GM21825 (cell line): ENCODE results near the gene UBE2L3.
"Not testable (repeated sequence)": the region's sequence is repeated elsewhere in the genome, so short reads cannot be mapped to it uniquely, and the experiment has no call there.

Experiments used
- ATAC-seq: cut with Tn5 transposase; IDR thresholded peaks from one replicate; pipeline ENCODE4 v1.9.1; 2021; ENCODE audit warnings: mild to moderate bottlenecking, moderate library complexity; ENCODE audit not compliant: unreplicated experiment

The UBE2L3 gene

DNA sequence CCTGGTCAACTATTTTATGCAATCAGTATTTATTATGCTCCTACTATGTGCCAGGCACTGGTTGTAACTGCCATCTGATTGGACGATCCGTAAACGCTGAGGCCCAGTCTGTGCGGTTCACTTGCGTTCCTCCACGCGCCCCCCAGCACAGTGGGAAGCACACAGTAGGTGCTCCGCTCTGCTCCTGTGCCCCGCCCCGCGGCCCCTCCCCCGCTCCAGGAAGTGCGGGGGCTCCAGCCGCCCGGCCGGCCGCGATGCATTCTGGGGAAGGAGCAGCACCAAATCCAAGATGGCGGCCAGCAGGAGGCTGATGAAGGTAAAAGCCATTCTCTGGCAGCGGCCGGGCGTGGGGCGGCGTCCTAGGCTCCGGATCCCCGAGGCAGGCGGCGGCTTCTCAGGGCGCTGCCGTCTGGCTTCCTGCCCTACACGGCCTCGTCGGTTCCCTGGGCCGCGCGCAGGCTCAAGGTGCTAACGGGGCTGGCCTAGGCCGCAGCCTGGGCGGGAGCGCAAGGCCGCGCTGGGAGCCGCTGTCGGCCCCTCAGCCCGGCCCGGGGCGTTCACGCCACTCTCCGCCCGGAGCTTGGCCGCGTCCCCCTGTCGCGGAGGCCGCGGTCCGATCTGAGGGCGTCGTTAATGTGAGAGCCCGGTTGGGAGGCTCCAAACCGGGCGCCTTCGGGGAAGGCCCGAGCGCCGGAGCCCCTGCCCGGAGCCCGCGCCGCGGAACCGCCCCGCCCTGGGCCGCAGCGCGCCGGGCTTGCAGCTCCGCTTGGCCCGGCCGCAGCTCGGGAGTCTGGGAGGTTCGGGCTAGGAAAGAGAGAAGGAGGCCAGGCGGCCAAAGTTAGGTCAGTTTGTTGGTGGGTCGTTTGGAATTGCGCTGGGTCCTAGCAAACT, at the start of gene UBE2L3:
Gene UBE2L3 (plus strand): TSS at position 259 of the 891 bp plus-strand sequence. CDS start 31 bp downstream, at position 290.
- peak; percentile 59 for ATAC-seq

DNA sequence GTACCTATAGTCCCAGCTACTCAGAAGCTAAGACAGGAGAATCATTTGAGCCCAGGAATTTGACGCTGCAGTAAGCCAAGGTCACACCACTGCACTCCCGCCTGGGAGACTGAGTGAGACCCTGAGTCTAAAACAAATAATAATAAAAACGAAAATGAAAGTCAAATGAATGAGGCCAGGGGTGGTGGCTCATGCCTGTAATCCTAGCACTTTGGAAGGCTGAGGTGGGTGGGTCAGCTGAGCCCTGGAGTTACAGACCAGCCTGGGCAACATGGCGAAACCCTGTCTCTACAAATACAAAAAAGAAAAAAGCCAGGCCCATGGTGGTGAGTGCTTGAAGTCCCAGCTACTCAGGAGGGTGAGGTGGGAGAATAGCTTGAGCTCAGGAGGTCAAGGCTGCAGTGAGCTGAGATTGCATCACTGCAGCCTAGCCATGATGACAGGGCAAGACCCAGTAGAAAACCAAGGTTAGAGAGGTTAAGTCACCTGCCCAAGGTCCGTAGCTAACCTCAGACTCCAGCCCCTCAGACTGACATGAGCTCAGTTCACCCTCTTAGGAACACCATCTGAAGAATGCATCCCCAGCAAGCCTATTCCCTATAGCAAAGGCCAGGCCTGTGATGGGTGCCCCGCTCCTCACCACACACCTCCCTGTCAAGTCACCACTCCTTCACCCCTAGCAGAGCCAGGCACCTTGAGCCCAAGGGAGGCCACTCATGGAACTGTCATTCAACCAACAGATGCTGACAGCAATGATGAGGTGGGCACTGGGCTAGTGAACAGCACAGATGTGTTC, 40.6 kb upstream of the UBE2L3 start:
- not testable (repeated sequence) for ATAC-seq

DNA sequence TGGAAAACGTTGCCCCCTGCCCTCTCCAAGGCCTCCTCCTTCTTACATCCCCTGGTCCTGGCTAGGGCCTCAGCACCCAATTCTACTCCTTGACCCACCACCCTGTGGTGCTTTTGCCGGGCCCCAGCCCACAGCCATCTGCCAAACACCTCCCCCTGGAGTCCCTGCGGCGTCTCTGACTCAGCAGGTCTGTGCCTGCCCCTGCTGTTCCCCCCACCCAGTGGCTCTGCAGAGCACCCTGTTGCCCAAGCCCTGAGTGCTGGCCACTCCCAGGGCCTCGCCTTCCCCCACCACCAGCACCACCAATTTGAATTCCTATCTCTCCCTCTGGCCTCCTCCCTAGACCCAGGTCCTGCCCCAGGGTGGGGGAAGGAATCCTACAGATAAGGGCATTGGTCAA, 36.0 kb upstream of the UBE2L3 start:
- not testable (repeated sequence) for ATAC-seq

DNA sequence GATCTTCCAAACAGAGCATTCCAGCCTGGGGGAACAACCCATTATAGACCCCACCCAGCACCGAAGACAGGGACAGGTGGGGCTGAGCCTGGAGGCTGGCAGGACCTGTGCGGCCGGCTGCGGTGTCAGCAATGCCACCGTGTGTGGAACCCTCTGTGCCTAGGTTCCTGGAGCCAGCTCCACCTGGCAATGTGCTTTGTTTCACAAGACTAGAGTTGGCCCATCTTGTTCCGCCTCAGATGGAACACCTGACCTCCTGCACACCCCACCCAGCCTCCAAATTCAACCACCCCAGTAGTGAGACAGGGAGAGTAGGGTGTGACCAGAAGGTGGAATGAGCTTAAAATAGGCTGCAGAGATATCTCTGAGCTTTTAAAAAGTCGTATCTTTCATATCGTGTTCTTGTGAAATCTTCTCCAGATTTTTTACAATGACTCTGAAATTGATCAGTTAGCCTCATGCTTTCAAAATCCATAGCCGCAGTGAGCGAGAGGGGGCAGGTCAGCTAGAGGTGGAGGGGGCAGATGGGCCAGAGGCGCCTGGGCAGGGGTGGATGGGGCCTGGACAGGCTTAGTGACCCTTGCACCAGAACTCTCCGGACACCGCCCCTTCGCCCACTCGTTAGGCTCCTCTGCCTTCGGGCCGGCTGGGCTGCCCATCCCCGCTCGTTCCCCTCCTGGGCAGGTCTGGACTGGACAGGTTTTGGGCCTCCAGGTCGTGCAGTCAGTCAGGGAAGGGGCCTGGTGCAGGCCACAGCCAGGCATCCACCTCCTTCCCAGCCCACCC, 34.5 kb upstream of the UBE2L3 start:
- not testable (repeated sequence) for ATAC-seq

DNA sequence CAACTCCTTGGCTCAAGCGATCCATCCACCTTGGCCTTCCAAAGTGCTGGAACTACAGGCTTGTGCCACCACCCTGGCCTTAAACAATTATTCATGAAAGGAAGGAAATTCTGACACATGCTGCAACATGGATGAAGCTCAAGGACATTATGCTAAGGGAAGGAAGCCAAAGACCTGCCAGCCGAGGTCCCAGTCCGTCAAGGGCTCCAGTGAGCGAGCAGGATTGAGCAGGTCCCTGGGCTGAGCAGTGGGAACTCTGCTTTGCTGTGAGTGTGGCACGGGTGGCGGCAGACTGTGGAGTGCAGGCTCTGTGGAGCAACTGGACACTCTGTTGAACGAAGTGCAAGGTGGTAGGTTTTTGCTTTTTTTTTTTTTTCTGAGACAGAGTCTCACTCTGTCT, 27.7 kb upstream of the UBE2L3 start:
- ATAC-seq = not testable (repeated sequence)

DNA sequence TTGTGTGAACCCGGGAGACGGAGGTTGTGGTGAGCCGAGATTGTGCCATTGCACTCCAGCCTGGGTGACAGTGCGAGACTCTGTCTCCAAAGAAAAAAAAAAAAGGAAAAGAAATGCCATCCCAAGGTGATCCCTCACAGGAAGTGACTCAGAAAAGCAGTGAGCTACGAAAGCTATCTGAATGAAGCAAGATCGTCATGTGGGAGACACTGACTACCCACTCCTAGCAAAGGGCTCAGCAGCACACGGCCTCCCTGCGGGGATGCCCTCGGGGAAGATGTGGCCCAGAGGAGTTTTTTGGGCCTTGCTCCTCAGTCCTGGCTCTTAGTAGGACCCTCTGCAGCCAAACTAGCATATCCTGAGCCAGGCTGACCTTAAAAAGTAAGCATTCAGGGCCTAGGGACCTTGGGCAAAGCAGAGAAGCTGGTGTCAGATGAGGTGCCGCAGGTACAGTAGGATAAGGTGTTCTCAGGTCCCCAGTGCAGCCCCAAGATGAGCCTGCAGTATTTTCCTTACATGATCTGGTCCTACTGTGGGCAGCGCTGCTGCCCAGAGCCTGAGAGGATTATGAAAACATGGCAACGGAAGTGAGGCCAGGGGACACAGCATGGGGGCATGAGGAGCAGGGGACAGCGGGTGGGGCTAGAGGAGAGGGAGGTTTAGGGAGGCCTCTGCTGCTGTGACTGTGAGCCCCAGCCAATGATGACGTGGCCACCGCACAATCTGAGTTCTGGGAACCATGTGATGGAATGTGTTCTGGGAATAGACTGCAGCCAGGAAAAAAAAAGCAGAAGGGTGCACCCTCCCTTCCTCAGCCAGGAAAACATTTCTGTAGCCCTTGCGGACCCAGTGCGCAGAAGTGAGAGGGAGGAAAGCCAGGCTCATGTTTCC, 22.8 kb upstream of the UBE2L3 start:
- ATAC-seq = not testable (repeated sequence)

DNA sequence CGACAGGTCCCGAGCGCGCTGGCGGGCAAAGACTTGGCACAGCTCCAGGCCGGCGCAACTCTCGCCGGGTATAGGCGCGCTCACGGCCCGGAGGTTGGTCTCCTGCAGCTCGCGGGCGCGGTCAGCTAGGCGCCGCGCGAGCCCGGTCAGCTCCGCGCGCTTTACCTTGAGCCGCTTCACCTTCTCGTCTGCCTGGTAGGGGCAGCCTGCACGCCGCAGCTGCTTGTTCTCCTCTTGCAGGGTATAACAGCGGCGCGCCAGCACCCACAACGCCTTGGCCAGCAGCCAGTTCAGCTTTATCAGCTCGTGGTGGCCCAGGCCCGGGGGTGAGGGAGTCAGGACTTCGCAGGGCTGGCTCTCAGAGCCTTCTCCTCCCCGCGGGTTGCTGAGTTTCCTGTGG, 18.0 kb upstream of the UBE2L3 start:
- not testable (repeated sequence) for ATAC-seq

DNA sequence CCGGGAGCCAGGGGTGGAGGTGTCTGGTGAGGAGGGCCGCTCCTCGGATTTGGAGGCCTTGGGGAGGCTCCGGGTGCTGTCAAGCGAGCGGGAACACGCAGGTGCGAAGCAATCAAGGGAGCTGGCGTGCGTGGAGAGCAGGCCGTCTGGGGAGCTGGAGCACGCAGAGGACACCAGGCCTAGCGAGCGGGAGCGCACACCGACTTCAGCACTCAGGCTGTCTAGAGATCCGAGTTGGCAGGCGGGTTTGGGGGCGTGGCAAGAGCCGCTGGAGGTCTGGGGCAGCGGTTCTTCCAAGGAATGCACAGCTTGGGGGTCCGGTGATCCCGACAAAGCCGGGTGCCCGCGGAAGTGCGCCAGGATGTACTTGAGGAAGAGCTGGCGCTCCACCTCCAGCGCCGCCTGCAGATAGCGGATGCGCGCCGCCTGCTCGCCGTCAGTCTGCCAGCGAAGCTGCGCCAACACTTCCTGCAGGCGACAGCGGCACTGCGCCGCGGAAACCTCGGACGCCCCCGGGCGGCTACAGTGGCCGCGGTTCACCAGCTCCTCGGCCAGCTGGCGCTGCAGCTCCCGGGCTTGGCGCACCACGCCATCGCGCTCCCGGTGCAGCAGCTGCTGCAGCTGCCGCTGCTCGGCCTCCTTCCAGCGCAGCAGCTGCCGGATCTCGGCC, 17.4 kb upstream of the UBE2L3 start:
- peak; percentile 72 for ATAC-seq

DNA sequence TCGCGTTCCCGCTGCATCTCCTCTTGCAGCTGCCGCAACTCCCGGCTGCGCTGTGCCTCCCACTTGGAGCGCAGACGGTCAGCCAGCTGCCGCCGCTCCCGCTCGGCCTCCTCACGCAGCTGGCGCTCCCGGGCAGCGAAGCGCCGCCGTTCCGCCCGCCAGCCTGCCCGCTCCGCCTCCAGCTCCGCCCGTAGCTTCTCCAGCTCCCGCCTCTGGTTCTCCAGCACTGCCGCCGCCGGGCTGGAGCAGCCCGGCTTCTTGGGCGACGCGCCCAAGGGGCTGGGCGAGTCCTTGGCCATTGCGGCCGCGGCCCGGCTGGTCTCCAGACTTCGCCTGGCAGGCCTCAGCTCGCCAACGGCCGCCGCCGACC, 16.9 kb upstream of the UBE2L3 start:
- ATAC-seq = peak; percentile 12

DNA sequence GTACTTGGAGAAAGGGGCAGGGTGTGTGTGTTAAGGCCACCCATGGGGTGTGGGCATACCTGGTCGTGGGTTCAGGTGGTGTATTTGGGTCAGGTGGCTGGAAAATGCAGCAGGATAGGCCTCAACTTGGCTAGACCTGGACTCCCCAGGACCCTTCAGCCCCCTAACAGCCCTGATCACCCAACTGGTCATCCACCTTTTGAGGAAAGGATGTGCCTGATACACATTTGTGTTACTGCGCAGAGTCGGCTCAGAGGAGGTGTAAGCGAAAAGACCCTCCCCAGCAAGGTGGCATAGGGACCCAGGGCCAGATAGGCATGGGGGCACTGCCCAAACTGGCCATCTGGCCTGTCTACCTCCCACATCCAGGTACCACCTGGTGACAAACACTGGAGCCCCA, 16.2 kb upstream of the UBE2L3 start, which contains the start of gene RIMBP3C:
Gene RIMBP3C (minus strand): TSS at position 101 of the 400 bp plus-strand sequence. CDS start 485 bp downstream, outside the sequence.
- not testable (repeated sequence) for ATAC-seq

DNA sequence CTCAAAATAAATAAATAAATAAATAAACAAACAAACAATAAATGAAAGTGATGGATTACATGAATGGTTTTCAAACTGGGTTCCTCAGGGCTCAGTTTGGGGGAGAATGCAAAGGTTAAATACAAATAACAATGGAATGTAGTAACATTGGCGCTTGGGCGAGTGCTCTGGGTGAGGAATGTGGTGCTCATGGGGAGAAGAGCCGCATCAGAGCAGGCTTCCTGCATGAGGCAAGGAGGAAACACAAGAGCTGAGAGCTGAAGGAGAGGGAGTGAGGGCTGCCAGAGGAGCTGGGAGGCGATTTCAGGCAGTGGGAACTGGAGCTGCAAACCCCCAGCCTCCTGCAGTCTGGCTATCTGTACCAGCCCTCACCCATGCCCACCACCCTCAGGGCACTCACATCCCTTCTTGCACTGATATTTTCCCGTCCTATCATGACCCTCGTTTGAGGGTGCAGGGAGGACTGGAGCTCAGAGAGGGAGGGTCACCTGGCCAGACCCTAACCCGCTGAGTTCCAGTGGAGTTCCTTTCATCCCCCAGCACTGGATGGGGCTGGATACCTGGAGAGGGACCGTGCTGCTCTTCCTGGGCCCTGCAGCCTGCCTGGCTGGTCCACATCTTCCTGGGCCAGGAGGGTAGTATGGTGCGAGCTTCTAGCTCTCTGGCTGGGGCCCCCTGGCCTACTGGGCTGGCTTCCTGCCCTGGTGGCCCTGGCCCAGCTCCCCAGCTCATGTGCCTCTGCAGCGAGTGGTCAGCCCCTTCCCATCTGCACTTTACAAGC, 8.0 kb upstream of the UBE2L3 start:
- ATAC-seq = not testable (repeated sequence)

DNA sequence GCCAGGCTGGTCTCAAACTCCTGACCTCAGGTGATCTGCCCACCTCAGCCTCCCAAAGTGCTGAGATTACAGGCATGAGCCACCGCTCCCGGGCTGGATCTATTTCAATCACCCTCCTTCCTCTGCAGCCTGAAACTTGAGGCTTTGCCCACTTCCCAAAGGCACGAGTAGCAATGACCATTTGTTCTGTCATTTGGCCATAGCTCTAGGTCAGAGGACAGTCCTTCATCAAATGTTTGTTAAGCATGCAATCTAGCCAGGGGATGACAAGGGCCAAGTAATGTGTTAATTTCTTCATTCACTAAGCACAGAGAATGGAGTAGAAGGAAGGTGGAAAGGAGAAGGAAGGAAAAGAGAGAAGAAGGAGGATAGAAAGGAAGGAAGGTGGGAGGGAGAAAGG, 6.9 kb upstream of the UBE2L3 start:
- not testable (repeated sequence) for ATAC-seq

DNA sequence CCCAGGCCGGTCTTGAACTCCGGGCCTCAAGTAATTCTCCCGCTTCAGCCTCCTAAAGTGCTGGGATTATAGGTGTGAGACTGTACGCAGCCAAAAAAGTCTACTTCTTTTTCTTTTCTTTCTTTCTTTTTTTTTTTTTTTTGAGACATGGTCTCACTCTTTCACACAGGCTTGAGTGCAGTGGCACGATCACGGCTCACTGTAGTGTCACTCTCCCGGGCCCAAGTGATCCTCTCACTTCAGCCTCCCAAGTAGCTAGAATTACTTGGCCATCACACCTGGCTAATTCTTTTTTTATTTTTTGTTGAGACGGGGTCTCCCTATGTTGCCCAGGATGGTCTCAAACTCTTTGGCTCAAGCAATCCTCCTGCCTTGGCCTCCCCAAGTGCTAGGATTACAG, 3.6 kb upstream of the UBE2L3 start:
- ATAC-seq = no peak

DNA sequence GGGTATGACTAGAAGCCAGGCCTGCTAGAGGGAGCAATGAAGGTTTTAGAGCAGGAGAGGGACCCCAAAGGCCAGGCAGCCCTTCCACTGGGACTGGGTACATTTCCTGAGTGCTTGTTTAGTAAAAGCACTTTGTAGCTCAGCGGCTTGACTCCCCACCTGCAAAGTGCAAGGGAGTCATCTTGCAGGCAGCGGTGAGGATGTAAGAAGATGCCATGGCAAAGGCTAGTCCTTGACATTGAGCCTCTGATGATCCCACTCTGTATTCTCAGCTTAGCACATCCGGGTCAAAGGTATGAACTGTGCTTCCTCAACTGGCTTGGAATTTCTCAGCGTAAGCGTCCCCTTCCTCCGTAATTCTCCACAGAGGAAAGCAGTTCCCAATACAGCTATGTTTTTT, 3.1 kb upstream of the UBE2L3 start:
- ATAC-seq = no peak

DNA sequence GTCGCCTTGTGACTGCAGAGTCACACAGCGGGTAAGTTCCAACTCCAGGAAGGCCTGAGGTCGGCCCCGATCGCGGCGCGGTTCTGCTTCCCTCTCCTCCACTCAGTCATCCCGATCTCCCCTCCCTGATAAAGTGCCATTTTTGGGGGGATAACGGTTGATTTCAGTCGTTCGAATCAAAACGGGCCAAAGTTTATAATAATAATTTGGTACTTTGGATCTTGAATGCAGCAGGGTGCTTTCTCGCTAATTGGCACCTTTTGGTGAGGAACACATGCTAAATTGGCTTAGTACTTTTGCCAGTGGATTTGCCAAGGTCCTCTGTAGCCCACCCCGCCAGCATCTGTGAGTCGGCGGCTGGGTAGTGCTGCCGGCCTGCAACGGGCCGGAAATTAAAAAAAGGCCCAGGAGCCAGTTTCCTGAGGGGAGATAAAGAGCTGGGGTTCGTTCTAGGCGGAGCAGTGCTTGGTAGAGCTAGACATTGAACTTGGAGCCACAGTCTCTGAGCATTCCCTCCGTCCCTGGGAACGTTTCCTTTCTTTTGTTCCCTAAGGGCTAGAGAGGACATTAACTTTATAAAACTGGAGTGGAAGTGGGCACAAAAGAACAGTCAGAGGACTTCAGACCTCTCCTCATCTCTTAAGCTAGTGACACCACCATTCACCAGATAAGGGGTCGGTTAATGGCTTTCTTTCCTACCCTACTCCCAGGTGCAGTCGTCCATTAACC, 997 bp downstream of the UBE2L3 start:
- peak; percentile 21 for ATAC-seq

DNA sequence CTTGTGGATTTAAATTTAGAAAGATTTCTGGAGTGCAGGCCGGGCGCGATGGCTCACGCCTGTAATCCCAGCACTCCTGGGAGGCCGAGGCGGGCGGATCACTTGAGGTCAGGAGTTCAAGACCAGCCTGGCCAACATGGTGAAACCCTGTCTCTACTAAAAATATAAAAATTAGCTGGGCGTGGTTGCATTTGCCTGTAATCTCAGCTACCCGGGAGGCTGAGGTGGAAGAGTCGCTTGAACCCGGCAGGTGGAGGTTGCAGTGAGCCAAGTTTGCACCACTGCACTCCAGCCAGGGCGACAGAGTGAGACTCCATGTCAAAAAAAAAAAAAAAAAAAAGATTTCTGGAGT, 1.5 kb downstream of the UBE2L3 start:
- not testable (repeated sequence) for ATAC-seq

DNA sequence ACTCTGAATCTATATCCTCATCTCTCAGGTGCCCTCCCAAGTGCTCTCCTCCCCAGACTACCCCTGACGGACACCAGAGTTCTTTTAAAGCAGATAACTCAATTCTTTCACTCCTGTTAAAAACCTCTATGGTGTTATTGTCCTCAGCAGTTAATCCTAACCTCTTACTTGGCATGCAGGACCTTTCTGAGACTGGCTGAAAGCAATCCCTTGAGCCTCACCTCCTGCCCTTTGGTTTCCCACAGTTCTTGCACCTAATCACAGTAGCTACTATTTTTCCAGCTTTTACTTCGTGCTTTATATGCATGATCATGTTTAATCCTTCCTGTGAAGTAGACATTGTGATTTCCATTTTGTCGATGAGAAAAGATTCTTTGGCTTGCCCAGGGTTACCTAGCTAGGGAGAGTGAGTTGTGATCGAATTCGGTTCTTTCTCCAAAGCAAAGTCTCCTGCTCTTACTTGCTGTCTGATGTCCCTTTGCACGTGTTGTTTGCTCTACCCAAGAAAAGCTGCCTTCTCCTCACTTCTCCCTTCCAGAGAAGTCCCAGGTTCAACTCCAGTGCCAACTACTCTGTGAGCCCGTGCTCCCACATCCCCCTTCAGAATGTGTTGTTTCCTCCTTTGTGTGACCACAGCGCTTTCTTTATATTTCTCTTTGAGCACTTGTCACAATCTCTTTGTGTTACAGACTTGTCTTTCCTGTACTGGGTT, 2.1 kb downstream of the UBE2L3 start:
- no peak for ATAC-seq
